ENCODE data around the gene HGS. TPM values are rescaled to one million over a fixed set of nuclear protein-coding genes. Genes with fewer than 3 reads are reported as not detected.

HGS gene
- polyA plus RNA-seq, 1 experiment, result 71.5 TPM

DNA sequence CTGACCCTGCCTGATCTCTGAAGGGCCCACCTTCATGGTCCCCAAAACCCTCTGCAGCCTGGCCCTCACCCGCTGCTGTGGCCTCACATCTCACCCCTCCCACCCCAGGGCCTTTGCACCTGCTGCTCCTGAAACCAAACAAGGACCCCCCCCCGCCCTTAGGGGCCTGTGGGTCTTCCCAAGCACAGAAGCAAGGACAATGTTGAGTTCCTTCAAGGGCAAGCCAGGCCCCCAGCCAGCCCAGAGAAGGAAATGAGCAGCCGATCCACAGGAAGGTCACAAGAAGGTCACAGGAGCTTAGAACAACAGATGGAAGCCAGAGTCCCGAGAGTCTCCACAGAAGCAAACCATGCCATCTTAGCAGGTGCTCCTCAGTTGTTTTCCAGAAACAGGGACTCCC is 27.0 kb upstream of the HGS start:
- TF ChIP-seq, protein P1, sequence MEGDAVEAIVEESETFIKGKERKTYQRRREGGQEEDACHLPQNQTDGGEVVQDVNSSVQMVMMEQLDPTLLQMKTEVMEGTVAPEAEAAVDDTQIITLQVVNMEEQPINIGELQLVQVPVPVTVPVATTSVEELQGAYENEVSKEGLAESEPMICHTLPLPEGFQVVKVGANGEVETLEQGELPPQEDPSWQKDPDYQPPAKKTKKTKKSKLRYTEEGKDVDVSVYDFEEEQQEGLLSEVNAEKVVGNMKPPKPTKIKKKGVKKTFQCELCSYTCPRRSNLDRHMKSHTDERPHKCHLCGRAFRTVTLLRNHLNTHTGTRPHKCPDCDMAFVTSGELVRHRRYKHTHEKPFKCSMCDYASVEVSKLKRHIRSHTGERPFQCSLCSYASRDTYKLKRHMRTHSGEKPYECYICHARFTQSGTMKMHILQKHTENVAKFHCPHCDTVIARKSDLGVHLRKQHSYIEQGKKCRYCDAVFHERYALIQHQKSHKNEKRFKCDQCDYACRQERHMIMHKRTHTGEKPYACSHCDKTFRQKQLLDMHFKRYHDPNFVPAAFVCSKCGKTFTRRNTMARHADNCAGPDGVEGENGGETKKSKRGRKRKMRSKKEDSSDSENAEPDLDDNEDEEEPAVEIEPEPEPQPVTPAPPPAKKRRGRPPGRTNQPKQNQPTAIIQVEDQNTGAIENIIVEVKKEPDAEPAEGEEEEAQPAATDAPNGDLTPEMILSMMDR (IDR thresholded peaks at IDR 0.05; ENCODE audit: low read depth, low read length), result no peak
- Histone ChIP-seq H3K4me3 (ENCODE audit: low read depth, low read length) (no peak overlapping the region), H3K9me3 (ENCODE audit: control insufficient read depth, insufficient read depth, low read length) (no peaks in the 10 kb centered on the region; the same call in 1 of the 2 replicates), H3K27ac (ENCODE audit: low read depth, low read length) (no peak overlapping the region), H3K27me3 (ENCODE audit: control insufficient read depth, insufficient read depth, low read length) (no peaks in the 10 kb centered on the region)
- ChIA-PET CTCF (no interaction called here), POLR2A (interaction anchor here (0.6 kb wide), 1 partner anchor 55 kb away, joined by 7 read pairs; no protein-coding TSS in a partner anchor)
- DNase-seq (ENCODE audit: low read depth, low spot score), result no peak

DNA sequence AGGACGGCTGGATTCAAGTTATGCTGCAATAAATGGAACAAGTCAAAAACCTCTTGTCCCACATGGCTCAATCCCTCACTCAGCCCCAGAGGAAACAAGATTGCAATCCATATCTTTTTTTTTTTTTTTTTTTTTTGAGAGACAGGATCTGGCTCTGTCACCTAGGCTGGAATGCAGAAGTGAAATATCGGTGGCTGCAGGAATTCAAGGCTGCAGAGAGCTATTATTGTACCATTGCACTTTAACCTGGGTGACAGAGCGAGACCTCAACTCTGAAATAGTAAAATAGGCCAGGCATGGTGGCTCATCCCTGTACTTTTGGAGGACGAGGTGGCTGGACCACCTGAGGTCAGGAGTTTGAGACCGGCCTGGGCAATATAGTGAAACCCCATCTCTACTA is 24.8 kb upstream of the HGS start:
- ChIA-PET CTCF (no interaction called here), POLR2A (no interaction called here)
- no peaks in the 10 kb centered on the region for H3K27me3 ChIP-seq (ENCODE audit: control insufficient read depth, insufficient read depth, low read length)
- H3K27ac ChIP-seq (ENCODE audit: low read depth, low read length), result no peak overlapping the region
- TF ChIP-seq, protein P1 (IDR thresholded peaks at IDR 0.05; ENCODE audit: low read depth, low read length), result no peak
- H3K4me3 ChIP-seq (ENCODE audit: low read depth, low read length), result no peak overlapping the region
- no peaks in the 10 kb centered on the region; the same call in 1 of the 2 replicates for H3K9me3 ChIP-seq (ENCODE audit: control insufficient read depth, insufficient read depth, low read length)
- no peak for DNase-seq (ENCODE audit: low read depth, low spot score)

DNA sequence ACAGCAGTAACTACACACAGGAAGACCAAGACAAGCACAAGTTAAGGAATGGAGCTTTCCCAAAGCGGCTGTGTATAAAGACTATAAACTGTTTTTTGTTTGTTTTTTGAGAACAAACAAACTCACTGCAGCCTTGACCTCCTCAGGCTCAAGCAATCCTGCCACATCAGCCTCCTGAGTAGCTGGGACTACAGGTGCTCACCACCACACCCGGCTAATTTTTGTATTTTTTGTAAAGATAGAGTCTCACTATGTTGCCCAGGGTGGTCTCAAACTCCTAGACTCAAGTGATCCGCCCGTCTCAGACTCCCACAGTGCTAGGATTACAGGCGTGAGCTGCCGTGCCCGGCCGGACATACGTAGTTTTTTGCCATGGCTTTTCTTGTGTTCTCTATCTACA is 23.4 kb upstream of the HGS start:
- ChIA-PET CTCF (no interaction called here), POLR2A (interaction anchor here (0.6 kb wide), 1 partner anchor 33 kb away, joined by 3 read pairs; no protein-coding TSS in a partner anchor)
- no peak for DNase-seq (ENCODE audit: low read depth, low spot score)
- no peaks in the 10 kb centered on the region for H3K27me3 ChIP-seq (ENCODE audit: control insufficient read depth, insufficient read depth, low read length)
- TF ChIP-seq, protein P1 (IDR thresholded peaks at IDR 0.05; ENCODE audit: low read depth, low read length), result no peak
- H3K4me3 ChIP-seq (ENCODE audit: low read depth, low read length), result no peak overlapping the region
- no peaks in the 10 kb centered on the region; the same call in 1 of the 2 replicates for H3K9me3 ChIP-seq (ENCODE audit: control insufficient read depth, insufficient read depth, low read length)
- no peak overlapping the region for H3K27ac ChIP-seq (ENCODE audit: low read depth, low read length)

DNA sequence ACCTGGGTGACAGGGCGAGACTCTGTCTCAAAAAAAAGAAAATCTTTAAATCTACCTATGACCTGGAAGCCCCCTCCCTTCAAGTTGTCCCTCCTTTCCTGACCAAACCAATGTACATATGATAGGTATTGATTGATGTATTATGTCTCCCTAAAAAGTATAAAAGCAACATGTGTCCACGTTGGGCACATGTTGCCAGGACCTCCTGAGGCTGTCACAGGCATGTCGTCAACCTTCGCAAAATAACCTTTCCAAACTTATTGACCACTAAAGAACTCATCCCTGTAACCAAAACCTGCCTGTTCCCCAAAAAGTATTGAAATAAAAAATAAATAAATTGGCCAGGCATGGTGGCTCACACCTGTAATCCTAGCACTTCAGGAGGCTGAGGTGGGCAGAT is 21.8 kb upstream of the HGS start:
- no peaks in the 10 kb centered on the region; the same call in 1 of the 2 replicates for H3K9me3 ChIP-seq (ENCODE audit: control insufficient read depth, insufficient read depth, low read length)
- no peak for DNase-seq (ENCODE audit: low read depth, low spot score)
- ChIA-PET POLR2A (interaction anchor here (0.6 to 0.9 kb wide), 2 partner anchors 21 to 274 kb away, joined by 3 read pairs; partner anchors contain the start of genes ARL16 and HGS), CTCF (no interaction called here)
- no peak overlapping the region for H3K27ac ChIP-seq (ENCODE audit: low read depth, low read length)
- no peak overlapping the region for H3K4me3 ChIP-seq (ENCODE audit: low read depth, low read length)
- TF ChIP-seq, protein P1 (IDR thresholded peaks at IDR 0.05; ENCODE audit: low read depth, low read length), result no peak
- no peaks in the 10 kb centered on the region for H3K27me3 ChIP-seq (ENCODE audit: control insufficient read depth, insufficient read depth, low read length)

DNA sequence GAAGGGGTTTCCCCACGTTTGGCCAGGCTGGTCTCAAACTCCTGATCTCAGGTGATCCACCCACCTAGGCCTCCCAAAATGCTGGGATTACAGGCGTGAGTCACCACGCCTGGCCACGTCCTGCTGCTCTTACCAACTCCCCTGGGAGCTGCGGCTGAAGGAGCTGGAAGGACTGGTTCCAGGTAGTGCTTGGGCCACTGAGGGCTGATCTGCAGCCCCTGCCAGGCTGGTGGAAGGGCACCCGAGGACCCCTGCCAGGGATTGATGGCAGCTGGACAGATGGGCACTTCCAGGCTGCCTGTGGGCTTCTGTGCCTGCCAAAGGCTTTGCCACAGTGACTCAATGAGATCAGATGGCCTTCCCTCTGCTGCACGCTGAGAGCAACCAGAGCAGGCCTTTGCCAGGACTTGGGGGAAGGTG is 19.8 kb upstream of the HGS start:
- Histone ChIP-seq H3K4me3 (ENCODE audit: low read depth, low read length) (no peak overlapping the region), H3K27ac (ENCODE audit: low read depth, low read length) (no peak overlapping the region), H3K9me3 (ENCODE audit: control insufficient read depth, insufficient read depth, low read length) (no peaks in the 10 kb centered on the region; the same call in 1 of the 2 replicates), H3K27me3 (ENCODE audit: control insufficient read depth, insufficient read depth, low read length) (no peaks in the 10 kb centered on the region)
- DNase-seq (ENCODE audit: low read depth, low spot score), result no peak
- POLR2A ChIA-PET, result no interaction called here
- CTCF ChIA-PET, result no interaction called here
- TF ChIP-seq, protein P1 (IDR thresholded peaks at IDR 0.05; ENCODE audit: low read depth, low read length), result no peak

Measured in AG04450 (cell line).